Progenitor cell of endocrine pancreas (in vitro differentiated cells): Measurements from ENCODE around the gene EFCAB5. TPM values are rescaled to one million over a fixed set of nuclear protein-coding genes. Genes with fewer than 3 reads are reported as not detected.

Source experiments
- DNase-seq: peaks from one replicate; pipeline ENCODE4 v3.0.0; 2021; ENCODE audit warnings: low spot score; ENCODE audit not compliant: unreplicated experiment
- H3K27ac Mint-ChIP-seq: 2 replicates; pipeline ENCODE4 v1.8.0; 2021; ENCODE audit warnings: mild to moderate bottlenecking, moderate library complexity, mixed read lengths
- H3K27me3 Mint-ChIP-seq: 2 replicates; pipeline ENCODE4 v1.8.0; 2021; ENCODE audit warnings: mixed read lengths
- H3K36me3 Mint-ChIP-seq: 2 replicates; pipeline ENCODE4 v1.8.0; 2022; ENCODE audit warnings: mixed read lengths; ENCODE audit not compliant: insufficient read depth
- H3K4me1 Mint-ChIP-seq: 2 replicates; pipeline ENCODE4 v1.8.0; 2021; ENCODE audit warnings: low read depth, mixed read lengths
- H3K4me3 Mint-ChIP-seq: 2 replicates; pipeline ENCODE4 v1.8.0; 2021; ENCODE audit warnings: low read depth, mild to moderate bottlenecking, moderate library complexity, mixed read lengths
- H3K9me3 Mint-ChIP-seq: 2 replicates; pipeline ENCODE4 v1.8.0; 2021; ENCODE audit warnings: low read depth, mixed read lengths
- total RNA-seq: library from RNA; stranded (reverse); gene quantifications from 2 replicates; pipeline ENCODE4 v1.2.1, GENCODE V29; 2021
- TF ChIP-seq, protein P1 (sequence below): fragments of 200-600 bp; sonication (generic); IDR thresholded peaks from one replicate; pipeline ENCODE4 v1.5.0; 2021; ENCODE audit warnings: antibody characterized with exemption, mild to moderate bottlenecking; ENCODE audit not compliant: unreplicated experiment

EFCAB5 gene
- total RNA-seq, 1 donor from 2014 or later = not detected

- Mint-ChIP-seq H3K4me1 (no peaks in the 10 kb centered on the region), H3K9me3 (peaks cover 19% of the 10 kb centered on the region), H3K27me3 (no peaks in the 10 kb centered on the region), H3K4me3 (no peak overlapping the region), H3K27ac (no peak overlapping the region), H3K36me3 (peaks cover 2% of the 10 kb centered on the region)
- TF ChIP-seq, protein P1, sequence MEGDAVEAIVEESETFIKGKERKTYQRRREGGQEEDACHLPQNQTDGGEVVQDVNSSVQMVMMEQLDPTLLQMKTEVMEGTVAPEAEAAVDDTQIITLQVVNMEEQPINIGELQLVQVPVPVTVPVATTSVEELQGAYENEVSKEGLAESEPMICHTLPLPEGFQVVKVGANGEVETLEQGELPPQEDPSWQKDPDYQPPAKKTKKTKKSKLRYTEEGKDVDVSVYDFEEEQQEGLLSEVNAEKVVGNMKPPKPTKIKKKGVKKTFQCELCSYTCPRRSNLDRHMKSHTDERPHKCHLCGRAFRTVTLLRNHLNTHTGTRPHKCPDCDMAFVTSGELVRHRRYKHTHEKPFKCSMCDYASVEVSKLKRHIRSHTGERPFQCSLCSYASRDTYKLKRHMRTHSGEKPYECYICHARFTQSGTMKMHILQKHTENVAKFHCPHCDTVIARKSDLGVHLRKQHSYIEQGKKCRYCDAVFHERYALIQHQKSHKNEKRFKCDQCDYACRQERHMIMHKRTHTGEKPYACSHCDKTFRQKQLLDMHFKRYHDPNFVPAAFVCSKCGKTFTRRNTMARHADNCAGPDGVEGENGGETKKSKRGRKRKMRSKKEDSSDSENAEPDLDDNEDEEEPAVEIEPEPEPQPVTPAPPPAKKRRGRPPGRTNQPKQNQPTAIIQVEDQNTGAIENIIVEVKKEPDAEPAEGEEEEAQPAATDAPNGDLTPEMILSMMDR = no peak
- no peak for DNase-seq
These were observed 17.7 kb downstream of the EFCAB5 start for GRCh38 chr17:29958947-29959657.

DNA sequence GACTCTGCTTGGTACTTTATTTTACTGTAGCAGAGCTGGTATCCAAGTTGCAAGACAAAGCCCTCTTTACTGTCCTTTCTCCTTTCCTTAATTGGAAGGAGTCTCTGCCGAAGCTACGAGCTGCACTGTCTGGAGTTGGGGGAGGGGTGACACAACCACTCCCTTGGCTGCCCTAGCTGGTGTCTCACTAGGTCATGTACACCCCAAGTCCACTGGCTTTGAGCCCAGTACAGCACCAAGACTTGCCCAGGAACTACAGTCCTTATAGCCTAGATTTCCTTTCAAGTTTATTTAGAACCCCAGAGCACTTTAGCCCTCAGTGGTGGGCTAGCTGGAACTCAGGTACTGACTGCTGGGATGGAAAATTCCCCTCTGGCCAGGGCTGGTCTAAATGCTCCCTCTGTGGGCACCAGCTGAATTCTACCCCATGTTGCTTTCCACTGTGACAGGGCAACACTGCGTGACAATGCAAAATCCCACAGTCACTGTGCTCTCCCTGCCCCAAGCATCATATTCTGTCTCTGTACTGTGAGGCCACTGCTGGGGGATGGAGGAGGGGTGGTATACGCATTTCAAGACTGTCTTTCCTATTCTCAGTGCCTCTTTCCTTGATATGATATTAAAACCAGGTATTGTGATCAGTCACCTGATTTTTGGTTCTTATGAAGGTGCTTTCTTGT, 18.4 kb downstream of the EFCAB5 start:
- Mint-ChIP-seq H3K9me3 (peaks cover 15% of the 10 kb centered on the region), H3K27ac (no peak overlapping the region), H3K4me3 (no peak overlapping the region), H3K27me3 (no peaks in the 10 kb centered on the region), H3K36me3 (peaks cover 2% of the 10 kb centered on the region), H3K4me1 (no peaks in the 10 kb centered on the region)
- no peak for DNase-seq
- TF ChIP-seq, protein P1 = no peak

- H3K4me3 Mint-ChIP-seq = no peak overlapping the region
- no peaks in the 10 kb centered on the region for H3K4me1 Mint-ChIP-seq
- DNase-seq = no peak
- TF ChIP-seq, protein P1 = no peak
- peaks cover 9% of the 10 kb centered on the region for H3K9me3 Mint-ChIP-seq
- no peak overlapping the region for H3K27ac Mint-ChIP-seq
- H3K27me3 Mint-ChIP-seq = no peaks in the 10 kb centered on the region
- no peaks in the 10 kb centered on the region for H3K36me3 Mint-ChIP-seq
These were observed 21.2 kb downstream of the EFCAB5 start for GRCh38 chr17:29962656-29963055.

- TF ChIP-seq, protein P1 = no peak
- Mint-ChIP-seq H3K9me3 (peaks cover 8% of the 10 kb centered on the region), H3K27ac (no peak overlapping the region), H3K4me1 (no peaks in the 10 kb centered on the region), H3K27me3 (no peaks in the 10 kb centered on the region), H3K4me3 (no peak overlapping the region), H3K36me3 (no peaks in the 10 kb centered on the region)
- DNase-seq = no peak
These were observed 26.8 kb downstream of the EFCAB5 start for GRCh38 chr17:29968271-29968670.

DNA sequence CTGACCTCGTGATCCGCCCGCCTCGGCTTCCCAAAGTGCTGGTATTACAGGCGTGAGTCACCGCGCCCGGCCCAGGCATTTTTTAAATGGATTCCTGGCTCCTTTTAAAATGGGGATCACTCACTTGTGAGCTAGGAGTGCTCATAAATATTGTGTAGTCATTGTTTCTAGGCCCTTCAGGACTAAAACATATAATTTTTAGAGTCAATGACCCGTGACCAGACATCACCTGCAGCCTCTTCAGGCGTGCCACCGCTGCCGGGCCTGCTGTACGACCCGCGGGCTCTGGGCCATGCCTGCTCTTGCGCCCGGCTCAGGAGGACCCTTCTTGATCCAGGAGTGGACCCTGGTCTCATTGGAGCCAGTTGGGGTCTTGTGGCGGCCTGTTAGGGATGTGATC, 30.8 kb downstream of the EFCAB5 start:
- TF ChIP-seq, protein P1 = no peak
- H3K27ac Mint-ChIP-seq = no peak overlapping the region
- no peak for DNase-seq
- no peaks in the 10 kb centered on the region for H3K27me3 Mint-ChIP-seq
- no peak overlapping the region for H3K4me3 Mint-ChIP-seq
- peaks cover 3% of the 10 kb centered on the region for H3K9me3 Mint-ChIP-seq
- no peaks in the 10 kb centered on the region for H3K4me1 Mint-ChIP-seq
- H3K36me3 Mint-ChIP-seq = no peaks in the 10 kb centered on the region
